ENCODE measurements around the gene CLEC3B. TPM values are rescaled to one million over a fixed set of nuclear protein-coding genes. Genes with fewer than 3 reads are reported as not detected.
"Not testable (repeated sequence)": the region's sequence is repeated elsewhere in the genome, so short reads cannot be mapped to it uniquely, and the experiment has no call there.

The CLEC3B gene
- total RNA-seq, 2 donors from 2014 or later = 13.7 to 19.2 TPM

GRCh38 chr3:45029216-45029615 is 3.1 kb downstream of the CLEC3B start:
- no peak for ATAC-seq
- intact Hi-C loops (cut with DNase I, micrococcal nuclease) = no loop called here
- DNase-seq = no peak

- intact Hi-C loops (cut with DNase I, micrococcal nuclease) = loop anchor here in 1 of 2 donors (10.0 kb wide), 1 partner anchor 475 kb away; no protein-coding TSS in a partner anchor
- ATAC-seq (no peak), DNase-seq (no peak)
Measured at GRCh38 chr3:45029661-45030060, 3.6 kb downstream of the CLEC3B start.

GRCh38 chr3:45031531-45031930 is 5.4 kb downstream of the CLEC3B start:
- ATAC-seq (no peak), DNase-seq (no peak)
- intact Hi-C loops (cut with DNase I, micrococcal nuclease) = loop anchor here in 1 of 2 donors (10.0 kb wide), 1 partner anchor 473 kb away; no protein-coding TSS in a partner anchor

- DNase-seq = no peak
- intact Hi-C loops (cut with DNase I, micrococcal nuclease) = loop anchor here in 1 of 2 donors (10.0 kb wide), 1 partner anchor 473 kb away; no protein-coding TSS in a partner anchor
Measured at GRCh38 chr3:45032113-45032512, 6.0 kb downstream of the CLEC3B start.

GRCh38 chr3:45033791-45034190 is 7.7 kb downstream of the CLEC3B start:
- ATAC-seq (no peak), DNase-seq (no peak)
- intact Hi-C loops (cut with DNase I, micrococcal nuclease) = loop anchor here in 1 of 2 donors (10.0 kb wide), 1 partner anchor 471 kb away; no protein-coding TSS in a partner anchor

More at GRCh38 chr3:45032113-45032512, 6.0 kb downstream of the CLEC3B start:
- ATAC-seq = no peak

- DNase-seq (peak; percentile 62 to 71), ATAC-seq (peak; percentile 29)
- intact Hi-C loops (cut with DNase I, micrococcal nuclease) = loop anchor here in 1 of 2 donors (10.0 kb wide), 1 partner anchor 470 kb away; no protein-coding TSS in a partner anchor
Measured at GRCh38 chr3:45034612-45035252, 8.6 kb downstream of the CLEC3B start.

GRCh38 chr3:45035441-45036301 is 9.6 kb downstream of the CLEC3B start:
- intact Hi-C loops (cut with DNase I, micrococcal nuclease) = loop anchor here in 1 of 2 donors (10.0 kb wide), 1 partner anchor 469 kb away; no protein-coding TSS in a partner anchor
- ATAC-seq (peak; percentile 33), DNase-seq (peak in 1 of 2 donors; percentile 44)

- intact Hi-C loops (cut with DNase I, micrococcal nuclease) = loop anchor here in 1 of 2 donors (10.0 kb wide), 1 partner anchor 467 kb away; no protein-coding TSS in a partner anchor
- DNase-seq = peak; percentile 91 to 95
Measured at GRCh38 chr3:45037720-45038455, 11.8 kb downstream of the CLEC3B start.

GRCh38 chr3:45041666-45042065 is 15.6 kb downstream of the CLEC3B start:
- DNase-seq (no peak), ATAC-seq (no peak)
- intact Hi-C loops (cut with DNase I, micrococcal nuclease) = loop anchor here (5.0 to 10.0 kb wide), 3 partner anchors 171 to 456 kb away; partner anchors contain the start of gene TMEM158 (in 1 of the 2)

More at GRCh38 chr3:45037720-45038455, 11.8 kb downstream of the CLEC3B start:
- peak; percentile 82 for ATAC-seq

- ATAC-seq (no peak), DNase-seq (no peak)
- intact Hi-C loops (cut with DNase I, micrococcal nuclease) = loop anchor here (5.0 to 10.0 kb wide), 3 partner anchors 170 to 455 kb away; partner anchors contain the start of gene TMEM158 (in 1 of the 2)
Measured at GRCh38 chr3:45042162-45042561, 16.1 kb downstream of the CLEC3B start.

- no peak for ATAC-seq
- intact Hi-C loops (cut with DNase I, micrococcal nuclease) = loop anchor here (5.0 to 10.0 kb wide), 3 partner anchors 168 to 453 kb away; partner anchors contain the start of gene TMEM158 (in 1 of the 2)
- no peak for DNase-seq
Measured at GRCh38 chr3:45043728-45044299, 17.7 kb downstream of the CLEC3B start.

GRCh38 chr3:45048244-45048643 is 22.1 kb downstream of the CLEC3B start:
- no peak for DNase-seq
- no peak for ATAC-seq
- intact Hi-C loops (cut with DNase I, micrococcal nuclease) = loop anchor here in 1 of 2 donors (10.0 kb wide), 1 partner anchor 177 kb away; the partner anchor contains the start of gene TMEM158

- intact Hi-C loops (cut with DNase I, micrococcal nuclease) = loop anchor here in 1 of 2 donors (10.0 kb wide), 1 partner anchor 175 kb away; the partner anchor contains the start of gene TMEM158
- DNase-seq = no peak
- ATAC-seq = peak; percentile 35
Measured at GRCh38 chr3:45049807-45050206, 23.7 kb downstream of the CLEC3B start.

GRCh38 chr3:45051685-45052084 is 25.6 kb downstream of the CLEC3B start:
- intact Hi-C loops (cut with DNase I, micrococcal nuclease) = no loop called here
- DNase-seq (no peak), ATAC-seq (no peak)

- DNase-seq; ATAC-seq; intact Hi-C loops (cut with DNase I, micrococcal nuclease): not testable (repeated sequence)
Measured at GRCh38 chr3:45053805-45054195, 27.7 kb downstream of the CLEC3B start.

GRCh38 chr3:45054196-45054857 is 28.2 kb downstream of the CLEC3B start:
- intact Hi-C loops (cut with DNase I, micrococcal nuclease) = no loop called here
- no peak for ATAC-seq

GRCh38 chr3:45055032-45055410 is 28.9 kb downstream of the CLEC3B start:
- intact Hi-C loops (cut with DNase I, micrococcal nuclease) = no loop called here
- DNase-seq (no peak), ATAC-seq (no peak)

More at GRCh38 chr3:45054196-45054857, 28.2 kb downstream of the CLEC3B start:
- no peak for DNase-seq

Data from left colon (tissue), 2 donors.